ENCODE measurements around the gene PIP4K2C. TPM values are rescaled to one million over a fixed set of nuclear protein-coding genes. Genes with fewer than 3 reads are reported as not detected.
A peak's percentile ranks its signal among the peaks of the same experiment; 100 is the strongest.

PIP4K2C gene
- polyA plus RNA-seq, 2 of the 4 experiments (the other 2 are of a cell fraction): 35.3 to 62.9 TPM

DNA sequence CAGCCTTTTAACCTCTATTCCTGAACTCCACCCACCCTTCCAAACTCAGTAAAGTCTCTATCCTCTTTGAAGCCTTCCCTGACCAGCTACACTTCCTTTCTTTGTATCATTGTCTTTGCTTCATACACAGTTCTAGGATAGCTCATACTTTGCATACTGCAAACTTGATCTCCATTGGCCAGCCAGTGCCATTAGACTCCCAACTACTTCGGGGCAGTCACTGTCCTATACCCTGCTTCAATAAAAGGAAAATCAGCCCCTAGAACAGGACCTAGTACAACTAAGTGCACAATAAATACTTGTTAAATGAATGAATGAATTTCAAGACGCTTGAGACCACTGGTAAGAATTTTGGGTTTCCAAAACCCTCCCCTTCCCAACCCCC is 521 bp upstream of the PIP4K2C start:
- ChIA-PET POLR2A (interaction anchor here (1.1 to 1.7 kb wide), 2 partner anchors 9 to 32 kb away, joined by 4 read pairs; no protein-coding TSS in a partner anchor), CTCF (interaction anchor here (0.7 to 5.5 kb wide), 3 partner anchors 24 to 145 kb away, joined by 3 to 39 read pairs (median 8); no protein-coding TSS in a partner anchor)
- 5% methylated on average over 2 of the region's 2 CpGs for WGBS (ENCODE audit: missing lambda C conversion rate)
- ATAC-seq (peak; percentile 9 to 45; a peak in 3 of 6 replicates), DNase-seq (ENCODE audit: low read depth in 1 of 2, low spot score in 1 of 2) (no peak), FAIRE-seq (no peak)
- no peaks in the 10 kb centered on the region for H3K9me3 ChIP-seq
- peak overlapping the region; percentile 94 for H3K4me3 ChIP-seq
- TF ChIP-seq CEBPB (IDR thresholded peaks at IDR 0.05): no peak
- no peak for TF ChIP-seq ELK1 (IDR thresholded peaks at IDR 0.05; ENCODE audit: low read depth, low read length)
- TF ChIP-seq SREBF2 (IDR thresholded peaks at IDR 0.05): no peak
- TF ChIP-seq ZSCAN20 (CRISPR knock-in tag; IDR thresholded peaks at IDR 0.05): no peak
- peaks cover 12% of the 10 kb centered on the region for H3K4me1 ChIP-seq
- peak overlapping the region; percentile 84 to 91 for H3K27ac ChIP-seq
- H3K4me2 ChIP-seq: peak overlapping the region; percentile 70

DNA sequence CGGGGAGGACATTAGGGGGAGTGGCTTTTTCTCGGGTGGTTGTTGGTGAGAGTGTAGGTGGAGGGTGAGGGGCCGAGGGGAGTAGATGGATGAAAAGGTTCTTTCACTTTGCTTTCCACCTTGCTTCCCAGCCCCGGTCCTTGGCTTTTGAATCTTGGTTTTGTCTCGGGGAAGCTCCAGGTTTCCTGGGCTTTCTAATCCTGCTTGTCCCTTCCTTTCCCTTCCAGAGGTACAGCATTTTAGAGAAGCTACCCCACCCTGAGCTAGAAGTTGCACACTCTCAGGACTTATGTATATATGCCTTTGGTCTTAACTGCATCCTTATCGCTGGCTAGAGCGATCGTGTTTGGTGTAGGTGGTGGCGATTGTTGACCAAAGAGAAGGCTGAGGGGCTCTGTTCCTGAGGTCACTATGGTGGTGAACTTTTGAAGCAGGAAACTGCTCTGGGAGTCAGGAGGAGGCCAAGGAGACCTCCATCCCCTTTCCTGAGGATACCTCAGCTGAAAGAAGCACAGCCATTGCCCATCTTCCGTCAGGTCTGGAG is 862 bp downstream of the PIP4K2C start:
- no peak for FAIRE-seq
- WGBS (ENCODE audit: missing lambda C conversion rate): 47% methylated on average over 10 of the region's 10 CpGs
- TF ChIP-seq ZC3H11A (IDR thresholded peaks at IDR 0.05) (no peak), TFCP2L1 (CRISPR knock-in tag; IDR thresholded peaks at IDR 0.05) (no peak), BCL3 (IDR thresholded peaks at IDR 0.05) (no peak), RCOR1 (IDR thresholded peaks at IDR 0.05; ENCODE audit: low read depth, low read length) (no peak), MAFK (IDR thresholded peaks at IDR 0.05; ENCODE audit: partially characterized antibody) (no peak), GATA3 (IDR thresholded peaks at IDR 0.05; ENCODE audit: borderline replicate concordance) (no peak), ESRRA (IDR thresholded peaks at IDR 0.05; ENCODE audit: borderline replicate concordance, low read length) (no peak), HOXA7 (CRISPR knock-in tag; IDR thresholded peaks at IDR 0.05) (no peak), CTCF (IDR thresholded peaks at IDR 0.05) (no peak), POLR2AphosphoS2 (conservative IDR thresholded peaks at IDR 0.05; ENCODE audit: low read length) (no peak), SMC3 (IDR thresholded peaks at IDR 0.05) (no peak), POLR2A (IDR thresholded peaks at IDR 0.05; ENCODE audit: low read length) (no peak)
- no peak for ATAC-seq
- Histone ChIP-seq H3K27ac (peak overlapping the region; percentile 84 to 91; a peak in 5 of 6 replicates), H3K4me3 (peak overlapping the region; percentile 94), H3K9me3 (no peaks in the 10 kb centered on the region), H3K4me2 (peak overlapping the region; percentile 70), H3K4me1 (peaks cover 12% of the 10 kb centered on the region)
- POLR2A ChIA-PET: interaction anchor here (0.8 to 1.7 kb wide), 5 partner anchors 8 to 45 kb away, joined by 3 to 9 read pairs (median 3); partner anchors contain the start of gene ARHGEF25
- CTCF ChIA-PET: interaction anchor here (0.5 to 5.5 kb wide), 14 partner anchors 9 to 164 kb away, joined by 3 to 55 read pairs (median 4); partner anchors contain the start of genes ARHGEF25 and B4GALNT1
- DNase-seq (ENCODE audit: low read depth in 1 of 2, low spot score in 1 of 2): no peak

DNA sequence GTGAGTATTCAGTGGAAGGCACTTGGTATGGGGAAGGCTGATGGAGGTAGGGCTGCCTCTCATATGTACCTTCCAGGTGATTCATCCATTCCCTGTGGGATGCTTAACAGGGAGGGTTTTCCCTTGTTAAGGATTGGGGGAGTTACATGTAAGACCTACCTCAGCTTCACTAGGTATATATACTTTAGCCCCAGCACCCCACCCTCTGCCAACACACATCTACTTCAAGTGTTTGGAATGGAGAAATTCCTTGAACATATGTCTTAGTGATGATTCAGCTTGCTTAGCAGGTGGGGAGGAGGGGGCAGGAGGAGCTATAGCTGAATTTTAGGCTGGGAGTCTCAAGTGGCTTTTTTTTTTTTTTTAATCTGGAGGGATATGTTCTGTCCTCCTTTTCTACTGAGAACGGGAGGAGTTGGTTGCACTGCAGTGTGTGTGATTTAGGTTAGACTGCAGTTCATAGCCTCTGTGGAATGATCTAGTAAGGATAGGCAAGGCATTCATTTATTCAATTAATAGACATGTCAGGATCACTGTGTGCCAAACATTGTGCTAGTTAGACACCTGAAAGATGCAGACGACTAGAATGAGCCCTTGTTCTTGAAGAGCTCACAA is 1.7 kb downstream of the PIP4K2C start:
- ChIA-PET CTCF (interaction anchor here (1.2 to 5.5 kb wide), 10 partner anchors 10 to 143 kb away, joined by 3 to 55 read pairs (median 4); partner anchors contain the start of gene B4GALNT1), POLR2A (no interaction called here)
- WGBS (ENCODE audit: missing lambda C conversion rate): 81% methylated on average over 2 of the region's 2 CpGs
- H3K4me2 ChIP-seq: peak overlapping the region; percentile 70
- no peaks in the 10 kb centered on the region for H3K9me3 ChIP-seq
- peaks cover 12% of the 10 kb centered on the region for H3K4me1 ChIP-seq
- no peak overlapping the region for H3K27ac ChIP-seq
- no peak for DNase-seq (ENCODE audit: low read depth in 1 of 2, low spot score in 1 of 2)
- no peak for FAIRE-seq
- H3K4me3 ChIP-seq: no peak overlapping the region
- no peak for ATAC-seq
- no peak for TF ChIP-seq HOXA7 (CRISPR knock-in tag; IDR thresholded peaks at IDR 0.05)
- TF ChIP-seq, protein P1, sequence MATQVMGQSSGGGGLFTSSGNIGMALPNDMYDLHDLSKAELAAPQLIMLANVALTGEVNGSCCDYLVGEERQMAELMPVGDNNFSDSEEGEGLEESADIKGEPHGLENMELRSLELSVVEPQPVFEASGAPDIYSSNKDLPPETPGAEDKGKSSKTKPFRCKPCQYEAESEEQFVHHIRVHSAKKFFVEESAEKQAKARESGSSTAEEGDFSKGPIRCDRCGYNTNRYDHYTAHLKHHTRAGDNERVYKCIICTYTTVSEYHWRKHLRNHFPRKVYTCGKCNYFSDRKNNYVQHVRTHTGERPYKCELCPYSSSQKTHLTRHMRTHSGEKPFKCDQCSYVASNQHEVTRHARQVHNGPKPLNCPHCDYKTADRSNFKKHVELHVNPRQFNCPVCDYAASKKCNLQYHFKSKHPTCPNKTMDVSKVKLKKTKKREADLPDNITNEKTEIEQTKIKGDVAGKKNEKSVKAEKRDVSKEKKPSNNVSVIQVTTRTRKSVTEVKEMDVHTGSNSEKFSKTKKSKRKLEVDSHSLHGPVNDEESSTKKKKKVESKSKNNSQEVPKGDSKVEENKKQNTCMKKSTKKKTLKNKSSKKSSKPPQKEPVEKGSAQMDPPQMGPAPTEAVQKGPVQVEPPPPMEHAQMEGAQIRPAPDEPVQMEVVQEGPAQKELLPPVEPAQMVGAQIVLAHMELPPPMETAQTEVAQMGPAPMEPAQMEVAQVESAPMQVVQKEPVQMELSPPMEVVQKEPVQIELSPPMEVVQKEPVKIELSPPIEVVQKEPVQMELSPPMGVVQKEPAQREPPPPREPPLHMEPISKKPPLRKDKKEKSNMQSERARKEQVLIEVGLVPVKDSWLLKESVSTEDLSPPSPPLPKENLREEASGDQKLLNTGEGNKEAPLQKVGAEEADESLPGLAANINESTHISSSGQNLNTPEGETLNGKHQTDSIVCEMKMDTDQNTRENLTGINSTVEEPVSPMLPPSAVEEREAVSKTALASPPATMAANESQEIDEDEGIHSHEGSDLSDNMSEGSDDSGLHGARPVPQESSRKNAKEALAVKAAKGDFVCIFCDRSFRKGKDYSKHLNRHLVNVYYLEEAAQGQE (IDR thresholded peaks at IDR 0.05): no peak
- TF ChIP-seq MYC (IDR thresholded peaks at IDR 0.05; ENCODE audit: borderline replicate concordance, low read length): no peak
- no peak for TF ChIP-seq RNF2 (IDR thresholded peaks at IDR 0.05; ENCODE audit: borderline replicate concordance, low read depth)
- no peak for TF ChIP-seq JUNB (IDR thresholded peaks at IDR 0.05)
- TF ChIP-seq ZFP36 (IDR thresholded peaks at IDR 0.05; ENCODE audit: borderline replicate concordance, partially characterized antibody): no peak
- no peak for TF ChIP-seq HES2 (IDR thresholded peaks at IDR 0.05)
- TF ChIP-seq CEBPB (IDR thresholded peaks at IDR 0.05): no peak
- TF ChIP-seq ELK1 (IDR thresholded peaks at IDR 0.05; ENCODE audit: low read depth, low read length): no peak

Data from A549 (cell line).